Ovary (tissue), 3 donors: ENCODE measurements around the gene SV2C.

ENCODE experiments used
- EP300 ChIP-seq: sonication (generic); formaldehyde crosslinking; IDR thresholded peaks from one replicate; pipeline ENCODE4 v1.6.1; 2017; ENCODE audit warnings: antibody characterized with exemption
- POLR2A ChIP-seq: fragments of 450-650 bp; IDR thresholded peaks from one replicate; pipeline ENCODE4 v1.6.1; 2017; ENCODE audit warnings: antibody characterized with exemption, mild to moderate bottlenecking, moderate library complexity
- TF ChIP-seq, protein P1 (sequence below), 3 donors: fragments of 450-650 bp in 2 of 3; fragments of 200-600 bp in 1 of 3; IDR thresholded peaks; one replicate each; pipeline versions ENCODE4 v1.5.1 to v1.8.0; 2016 to 2022; ENCODE audit warnings: antibody characterized with exemption in 3 of 3, mild to moderate bottlenecking in 1 of 3
- donor health status: DM: no; HTN: no; CAD: no.

- TF ChIP-seq POLR2A (no peak), EP300 (no peak)
- TF ChIP-seq, protein P1, sequence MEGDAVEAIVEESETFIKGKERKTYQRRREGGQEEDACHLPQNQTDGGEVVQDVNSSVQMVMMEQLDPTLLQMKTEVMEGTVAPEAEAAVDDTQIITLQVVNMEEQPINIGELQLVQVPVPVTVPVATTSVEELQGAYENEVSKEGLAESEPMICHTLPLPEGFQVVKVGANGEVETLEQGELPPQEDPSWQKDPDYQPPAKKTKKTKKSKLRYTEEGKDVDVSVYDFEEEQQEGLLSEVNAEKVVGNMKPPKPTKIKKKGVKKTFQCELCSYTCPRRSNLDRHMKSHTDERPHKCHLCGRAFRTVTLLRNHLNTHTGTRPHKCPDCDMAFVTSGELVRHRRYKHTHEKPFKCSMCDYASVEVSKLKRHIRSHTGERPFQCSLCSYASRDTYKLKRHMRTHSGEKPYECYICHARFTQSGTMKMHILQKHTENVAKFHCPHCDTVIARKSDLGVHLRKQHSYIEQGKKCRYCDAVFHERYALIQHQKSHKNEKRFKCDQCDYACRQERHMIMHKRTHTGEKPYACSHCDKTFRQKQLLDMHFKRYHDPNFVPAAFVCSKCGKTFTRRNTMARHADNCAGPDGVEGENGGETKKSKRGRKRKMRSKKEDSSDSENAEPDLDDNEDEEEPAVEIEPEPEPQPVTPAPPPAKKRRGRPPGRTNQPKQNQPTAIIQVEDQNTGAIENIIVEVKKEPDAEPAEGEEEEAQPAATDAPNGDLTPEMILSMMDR (IDR thresholded peaks at IDR 0.05): peak in 1 of 3 donors; percentile 22
Observed at GRCh38 chr5:76256116-76256889, 173.1 kb downstream of the SV2C start.
